NCI-H510A treated with DMSO at 0.1 percent for 48 hours (cell line): ENCODE results near the gene MAFF.
"Not testable (repeated sequence)": the region's sequence is repeated elsewhere in the genome, so short reads cannot be mapped to it uniquely, and the experiment has no call there.

Experiments
- DNase-seq: peaks from one replicate; lab custom pipeline; 2025; lab: John Stamatoyannopoulos, UW

Gene MAFF

DNA sequence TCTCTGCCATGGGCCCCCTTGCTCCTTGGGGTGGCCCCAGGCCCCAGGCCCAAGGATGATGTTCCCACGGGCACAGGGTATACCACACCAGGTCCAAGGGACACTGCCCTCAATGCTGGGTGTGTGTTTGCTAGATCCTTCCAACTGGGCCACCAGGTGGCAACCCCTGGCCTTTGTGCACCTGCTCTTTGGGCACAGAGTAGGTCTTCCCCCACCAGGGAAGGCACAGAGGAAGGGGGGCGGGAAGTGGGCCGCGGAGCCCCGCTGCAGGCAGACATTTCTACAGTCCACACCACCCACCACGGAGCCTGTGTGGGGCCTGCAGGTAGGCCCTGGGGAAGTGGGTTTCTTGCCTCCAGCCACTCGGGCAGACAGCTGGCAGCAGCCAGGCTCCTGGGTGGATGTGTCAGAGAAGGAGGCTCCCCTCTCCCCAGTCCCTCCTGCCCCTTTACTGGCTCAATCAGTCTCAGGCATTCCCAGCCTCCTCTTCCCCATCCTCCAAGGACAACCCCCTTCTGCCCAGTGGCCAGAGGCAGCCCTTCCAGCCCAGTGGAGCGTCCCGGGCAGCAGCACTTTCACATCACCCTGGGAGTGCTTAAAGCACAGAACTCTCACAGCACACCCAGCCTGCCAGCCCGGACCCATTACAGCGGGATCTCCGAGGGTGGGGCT is 21.6 kb downstream of the MAFF start:
- DNase-seq: no peak

DNA sequence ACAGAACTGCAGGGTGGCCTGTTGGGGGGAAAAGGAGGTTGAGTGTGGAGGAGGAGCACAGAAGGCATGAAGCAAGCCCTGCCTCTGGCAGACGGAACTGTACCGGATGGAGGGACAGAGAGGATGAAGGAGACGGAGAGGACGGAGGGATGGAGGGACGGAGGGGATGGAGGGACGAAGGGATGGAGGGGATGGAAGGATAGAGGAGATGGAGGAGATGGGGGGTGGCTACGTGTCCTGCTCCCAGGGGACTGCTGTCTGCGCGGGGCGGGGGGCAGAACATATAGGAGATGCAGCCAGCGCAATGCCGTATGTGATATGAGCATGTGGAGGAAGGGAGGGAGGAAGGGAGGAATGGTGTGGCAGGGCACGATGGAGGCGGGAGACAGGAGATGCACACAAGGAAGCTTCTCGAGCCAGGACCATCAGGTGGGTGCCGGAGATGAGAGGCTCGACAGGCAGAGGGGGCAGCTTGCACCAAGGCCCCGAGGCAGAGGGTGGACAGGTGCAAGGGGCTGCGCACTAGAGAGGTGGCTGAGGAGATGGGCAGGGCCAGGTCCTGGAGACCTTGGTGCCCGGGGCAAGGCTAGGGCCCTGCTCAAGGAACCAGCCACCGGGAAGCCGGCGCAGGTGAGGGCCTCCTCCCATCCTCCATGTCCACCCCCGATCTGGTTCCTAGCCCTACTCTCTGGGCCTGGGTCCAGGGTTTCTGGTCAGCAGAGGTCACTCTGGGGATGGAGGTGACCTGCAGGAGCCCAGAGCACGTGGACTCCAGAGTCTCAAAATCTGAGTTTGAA is 25.3 kb downstream of the MAFF start:
- no peak for DNase-seq

GRCh38 chr22:38228326-38228872 is 26.6 kb downstream of the MAFF start:
- DNase-seq: no peak

- peak; percentile 9 for DNase-seq
Observed at GRCh38 chr22:38228873-38229740, 27.3 kb downstream of the MAFF start.

DNA sequence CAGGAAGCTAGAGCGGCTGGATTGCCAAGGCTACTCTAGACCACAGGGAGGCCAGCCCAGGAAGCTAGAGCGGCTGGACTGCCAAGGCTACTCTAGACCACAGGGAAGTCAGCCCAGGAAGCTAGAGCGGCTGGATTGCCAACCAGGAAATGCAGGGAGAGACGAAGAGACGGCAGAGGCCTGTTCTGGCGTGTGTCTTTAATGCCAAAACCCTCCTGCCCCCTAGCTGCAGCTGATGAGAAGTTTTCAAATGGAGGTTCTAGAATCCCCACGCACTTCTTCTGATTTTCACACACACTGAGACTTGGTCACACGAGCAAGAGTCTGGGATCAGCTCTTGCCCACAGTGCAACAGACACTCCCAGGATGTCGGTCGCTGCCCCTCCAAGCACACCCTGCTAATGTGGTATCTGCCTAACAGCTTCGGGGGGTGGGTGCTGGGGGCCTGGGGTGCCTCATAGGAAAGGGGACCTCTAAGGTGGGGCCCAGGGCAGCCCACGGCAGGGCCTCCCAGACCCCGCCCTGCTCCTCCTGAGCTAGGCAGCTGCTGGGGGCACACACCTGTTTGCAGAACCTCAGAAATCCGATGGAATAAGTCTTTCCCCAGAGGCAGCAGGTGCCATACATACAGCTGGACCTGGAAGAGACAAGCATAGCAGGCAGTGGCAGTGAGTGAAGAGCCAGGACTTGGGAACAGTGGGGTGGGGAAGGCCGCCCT is 28.5 kb downstream of the MAFF start:
- DNase-seq: no peak

GRCh38 chr22:38230916-38231315 is 29.1 kb downstream of the MAFF start:
- no peak for DNase-seq

GRCh38 chr22:38232196-38232595 is 30.4 kb downstream of the MAFF start:
- DNase-seq: no peak

- DNase-seq: no peak
Observed at GRCh38 chr22:38233427-38233826, 31.6 kb downstream of the MAFF start.

GRCh38 chr22:38233856-38234255 is 32.1 kb downstream of the MAFF start:
- not testable (repeated sequence) for DNase-seq

DNA sequence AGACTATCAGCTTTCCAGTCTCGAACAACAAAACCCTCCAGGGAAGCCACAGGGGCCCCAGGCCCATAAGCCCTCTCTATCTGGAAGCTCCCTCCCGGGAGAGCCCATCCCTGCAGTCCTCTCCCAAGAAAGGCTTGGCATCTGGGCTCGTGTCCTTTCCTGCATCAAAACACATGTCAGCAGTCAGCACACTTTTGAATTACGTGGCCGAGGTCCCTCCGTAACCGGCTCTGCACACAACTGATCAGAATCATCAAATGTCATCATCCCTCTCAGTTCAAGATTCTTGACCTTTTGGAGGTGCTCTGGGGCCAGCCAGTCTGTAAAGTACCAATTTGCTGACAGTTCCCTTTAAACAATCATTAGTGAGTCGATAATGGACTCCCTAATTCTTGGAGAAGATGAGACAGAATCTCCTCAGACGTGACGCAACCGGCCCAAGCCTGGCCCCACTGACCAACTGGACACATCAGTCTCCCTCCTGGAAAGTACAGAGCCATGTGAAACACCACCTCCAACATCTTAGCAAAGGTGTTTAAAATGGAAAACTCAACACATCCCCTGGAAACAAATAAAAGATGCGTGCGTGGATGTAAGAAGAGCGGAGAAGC is 33.6 kb downstream of the MAFF start:
- DNase-seq: no peak

DNA sequence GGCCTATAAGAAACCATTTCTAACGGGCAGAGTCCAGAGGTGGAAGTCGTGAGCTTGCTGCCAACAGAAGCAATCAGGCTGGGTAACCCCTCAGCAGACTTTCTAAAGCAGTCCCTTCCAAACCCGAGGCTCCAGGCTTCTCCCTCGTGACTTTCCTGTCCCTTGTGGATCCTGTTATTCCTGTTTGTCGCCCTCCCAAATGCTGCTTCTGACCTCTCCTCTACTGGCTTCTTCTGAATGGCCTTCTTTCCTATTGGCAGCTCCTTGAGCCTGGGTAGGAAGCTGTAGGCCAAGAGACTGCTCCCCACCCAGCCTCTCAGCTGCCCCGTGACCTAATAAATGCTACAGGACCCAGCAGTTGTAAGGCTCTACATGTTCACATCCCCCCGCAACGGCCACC is 35.0 kb downstream of the MAFF start:
- no peak for DNase-seq

DNA sequence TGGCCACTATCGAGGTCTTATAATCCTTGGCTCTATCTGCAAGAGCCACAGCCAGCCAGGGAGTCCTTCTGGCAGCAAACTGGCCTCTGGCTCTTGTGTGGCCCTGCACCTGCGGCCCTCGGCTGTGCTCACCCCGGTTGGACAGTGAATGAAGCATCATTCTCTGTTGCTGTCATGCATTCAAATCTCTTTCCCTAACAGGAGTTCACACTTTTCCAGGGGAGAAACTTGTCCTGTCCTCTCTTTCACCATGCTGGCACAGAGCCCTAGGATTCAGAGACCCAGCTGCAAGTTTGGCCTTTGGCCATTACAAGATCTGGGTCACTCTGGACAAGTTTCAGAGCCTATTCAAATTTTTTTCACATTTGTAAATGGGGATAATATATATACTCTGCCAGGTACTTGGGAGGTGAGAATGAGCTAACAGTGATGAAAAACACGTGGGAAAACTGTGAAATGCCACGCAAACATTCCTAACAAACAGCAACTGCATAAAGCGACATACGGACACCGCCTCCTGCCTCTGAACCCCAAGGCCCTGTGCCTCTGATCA is 36.8 kb downstream of the MAFF start:
- DNase-seq: no peak

- DNase-seq: no peak
Observed at GRCh38 chr22:38239101-38239761, 37.4 kb downstream of the MAFF start.

DNA sequence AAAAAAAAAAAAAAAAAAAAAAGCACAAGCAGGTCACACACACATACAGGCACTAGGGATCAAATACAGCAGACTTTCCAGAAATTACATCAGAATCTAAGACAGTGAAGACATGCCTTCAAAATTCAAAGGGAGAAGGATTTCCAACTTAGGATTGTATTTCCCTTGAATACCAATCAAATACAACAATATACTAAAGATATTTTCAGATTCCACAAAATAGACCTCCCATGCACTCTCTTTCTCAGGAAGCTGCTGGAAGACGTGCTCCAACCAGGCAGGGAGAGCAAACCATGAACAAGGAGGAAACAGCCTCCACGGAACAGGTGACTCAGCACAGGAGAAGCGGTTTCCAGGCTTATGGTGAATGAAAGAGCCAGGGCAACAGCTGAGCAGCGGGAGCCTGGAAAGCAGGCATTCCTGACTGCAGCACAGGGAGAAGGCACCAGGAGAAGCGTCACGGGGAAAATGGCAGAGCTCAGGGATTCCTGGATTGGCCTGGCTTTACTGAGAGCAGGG is 39.0 kb downstream of the MAFF start:
- peak; percentile 47 for DNase-seq

DNA sequence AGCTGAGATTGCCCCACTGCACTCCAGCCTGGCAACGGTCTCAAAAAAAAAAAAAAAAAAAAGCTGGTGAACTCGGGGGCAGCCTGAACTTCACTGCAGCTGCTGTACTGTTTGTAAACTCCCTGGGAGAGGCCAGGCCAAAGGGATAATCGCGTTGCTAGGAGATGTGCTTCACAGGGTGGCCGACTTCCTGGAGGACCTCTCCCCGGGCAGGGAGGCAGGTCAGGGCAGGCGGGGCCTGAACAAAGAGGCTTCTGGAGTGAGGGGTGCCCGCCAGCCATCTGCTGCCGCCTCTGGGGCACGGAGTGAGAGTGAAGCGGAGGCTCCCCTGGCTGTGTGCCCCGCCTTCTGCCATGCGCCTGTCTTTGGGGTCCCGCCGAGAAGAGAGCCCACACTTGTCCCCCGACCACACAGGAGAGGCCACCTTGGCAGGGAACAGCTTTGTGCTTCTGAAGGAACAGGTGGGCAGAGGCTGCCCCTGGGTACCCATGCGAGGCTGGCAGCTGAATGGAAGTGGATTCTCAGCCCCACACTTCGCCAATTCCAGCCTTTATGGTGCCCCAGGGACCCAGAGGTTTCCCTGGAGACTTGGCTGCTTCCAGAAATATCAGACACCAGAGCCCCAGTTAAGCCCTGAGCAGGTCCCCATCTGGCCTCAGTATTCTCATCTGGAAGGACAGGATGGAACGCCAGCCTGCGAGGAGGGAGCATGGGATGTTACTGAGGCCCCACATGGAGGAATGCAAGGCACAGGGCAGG is 41.4 kb downstream of the MAFF start:
- peak; percentile 80 for DNase-seq

DNA sequence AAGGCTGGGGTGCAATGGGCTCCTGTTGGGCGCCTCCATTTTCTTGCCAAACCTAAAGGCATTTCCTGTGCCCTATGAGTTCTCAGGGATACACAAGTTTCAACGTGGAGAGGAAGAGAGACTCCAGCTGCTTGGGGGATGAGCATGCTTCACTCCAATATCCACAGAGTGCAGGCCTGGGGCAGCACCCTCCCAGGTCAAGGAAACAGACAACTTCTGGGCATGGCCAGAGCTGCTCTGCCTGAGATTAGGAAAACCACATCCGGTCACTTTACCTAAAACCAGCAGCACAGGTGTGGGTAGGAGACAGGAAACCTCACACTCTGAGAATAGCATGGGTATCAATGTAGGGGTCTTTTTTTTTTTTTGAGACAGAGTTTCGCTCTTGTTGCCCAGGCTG is 42.3 kb downstream of the MAFF start:
- DNase-seq: no peak

DNA sequence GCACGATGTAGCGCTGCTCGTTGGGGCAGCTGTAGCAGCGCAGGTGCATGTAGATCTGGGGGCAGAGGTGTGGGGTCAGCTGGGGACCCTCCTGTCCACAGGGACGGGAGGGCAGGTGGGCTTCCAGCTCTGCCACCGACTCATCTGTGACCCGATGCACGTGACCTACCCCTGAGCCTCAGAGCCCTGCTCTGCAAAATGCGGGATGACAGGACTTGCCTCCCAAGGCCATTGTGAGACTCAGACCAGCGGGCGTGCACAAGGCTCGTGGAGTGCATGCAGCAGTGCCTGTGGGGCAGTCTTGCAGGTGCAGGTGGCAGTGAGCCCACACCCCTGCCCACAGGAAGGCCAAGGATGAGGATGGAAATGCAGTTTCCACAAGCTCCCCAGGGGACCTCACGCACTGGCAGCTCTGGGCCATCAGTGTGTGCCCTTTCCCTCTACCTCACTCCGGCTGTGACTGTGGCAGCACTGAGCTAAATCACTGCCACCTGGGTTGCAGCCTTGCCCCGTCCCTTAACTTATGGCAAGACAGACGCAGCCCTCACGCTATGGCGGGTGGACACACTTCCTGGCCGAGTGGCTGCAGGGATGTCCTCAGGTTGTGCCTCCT is 44.4 kb downstream of the MAFF start:
- no peak for DNase-seq

DNA sequence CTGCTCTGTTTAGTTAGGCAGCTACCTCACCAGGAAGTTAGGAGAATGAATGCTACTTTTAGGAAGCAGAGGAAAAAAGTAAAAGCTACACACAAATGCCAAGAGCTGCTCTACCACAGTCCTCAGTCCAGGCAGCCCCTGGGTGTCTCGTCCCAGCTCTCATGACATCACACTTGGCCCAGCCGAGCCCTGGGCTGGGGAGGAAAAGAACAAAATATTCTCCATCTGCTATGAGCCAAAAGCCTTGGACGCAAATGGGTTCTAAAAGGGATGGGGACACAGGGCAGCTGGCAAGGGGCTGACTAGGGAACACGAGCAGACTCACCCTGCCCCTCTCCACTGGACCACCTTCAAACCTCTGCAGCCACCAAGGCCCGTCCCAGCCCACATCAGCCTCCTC is 44.9 kb downstream of the MAFF start:
- no peak for DNase-seq

DNA sequence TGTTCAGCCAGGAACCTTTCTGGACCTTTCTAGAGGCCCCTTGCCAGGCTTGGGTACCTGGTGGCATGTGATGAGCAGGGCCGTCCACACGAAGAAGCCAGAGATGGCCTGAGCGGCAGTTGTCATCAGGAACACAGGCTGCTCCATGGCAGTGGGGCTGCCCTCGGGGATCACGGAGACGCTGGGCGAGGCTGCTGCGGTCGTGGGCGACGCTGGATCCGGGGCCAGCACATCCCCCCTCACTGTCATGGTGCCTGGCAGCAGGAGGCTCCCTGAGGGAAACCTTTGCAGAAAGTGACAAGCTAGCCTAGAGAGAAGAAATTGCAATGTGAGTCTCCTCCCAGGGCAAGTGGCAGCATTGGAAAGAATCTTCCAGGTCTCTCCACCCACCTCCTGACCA is 45.9 kb downstream of the MAFF start:
- no peak for DNase-seq
